Smooth muscle cell (in vitro differentiated cells): ENCODE results near the gene ARSI. TPM values are rescaled to one million over a fixed set of nuclear protein-coding genes. Genes with fewer than 3 reads are reported as not detected.

Source experiments
- DNase-seq: peaks from one replicate; lab custom pipeline; 2025; ENCODE audit not compliant: unreplicated experiment; lab: John Stamatoyannopoulos, UW
- H2AFZ ChIP-seq: fragments of 200-600 bp; sonication (generic); 2 replicates; pipeline ENCODE4 v1.6.0; 2016; ENCODE audit warnings: antibody characterized with exemption, low read depth, mild to moderate bottlenecking
- H3F3A ChIP-seq: fragments of 200-600 bp; sonication (generic); 2 replicates; pipeline ENCODE4 v1.6.0; 2017; ENCODE audit warnings: antibody characterized with exemption, low read depth
- H3K27ac ChIP-seq: fragments of 200-600 bp; sonication (generic); 2 replicates; pipeline ENCODE4 v1.5.1; 2016; ENCODE audit warnings: low read depth, mild to moderate bottlenecking
- H3K27me3 ChIP-seq: fragments of 200-600 bp; sonication (generic); 2 replicates; pipeline ENCODE4 v1.6.1; 2016; ENCODE audit warnings: low read depth, mild to moderate bottlenecking
- H3K36me3 ChIP-seq: fragments of 200-600 bp; sonication (generic); 2 replicates; pipeline ENCODE4 v1.5.1; 2016; ENCODE audit warnings: low read depth
- H3K4me1 ChIP-seq: fragments of 200-600 bp; sonication (generic); 2 replicates; pipeline ENCODE4 v1.5.1; 2016; ENCODE audit warnings: low read depth
- H3K4me2 ChIP-seq: fragments of 200-600 bp; sonication (generic); 2 replicates; pipeline ENCODE4 v1.6.0; 2016; ENCODE audit warnings: mild to moderate bottlenecking
- H3K4me3 ChIP-seq: fragments of 200-600 bp; sonication (generic); 2 replicates; pipeline ENCODE4 v1.5.1; 2016; ENCODE audit warnings: mild to moderate bottlenecking
- H3K79me2 ChIP-seq: fragments of 200-600 bp; sonication (generic); 2 replicates; pipeline ENCODE4 v1.6.0; 2016; ENCODE audit warnings: low read depth, mild to moderate bottlenecking
- H3K9ac ChIP-seq: fragments of 200-600 bp; sonication (generic); 2 replicates; pipeline ENCODE4 v1.6.0; 2016; ENCODE audit warnings: low read depth
- H3K9me3 ChIP-seq: fragments of 200-600 bp; sonication (generic); replicated peaks from 2 replicates; pipeline ENCODE4 v1.5.1; 2016; ENCODE audit warnings: low read depth
- H4K20me1 ChIP-seq: fragments of 200-600 bp; sonication (generic); 2 replicates; pipeline ENCODE4 v1.6.0; 2016; ENCODE audit warnings: low read depth
- CTCF ChIP-seq: fragments of 200-600 bp; sonication (generic); IDR thresholded peaks from 2 replicates; pipeline ENCODE4 v1.5.1; 2017; ENCODE audit warnings: borderline replicate concordance, mild to moderate bottlenecking, antibody characterized with exemption; ENCODE audit not compliant: insufficient read depth, poor library complexity, severe bottlenecking
- WGBS: methylation state at CpG from one replicate; pipeline ENCODE4 v1.1.7; 2016; ENCODE audit warnings: low lambda C conversion rate; 5-methylcytosine and 5-hydroxymethylcytosine counted together
- polyA plus RNA-seq: library from polyadenylated mRNA; unstranded; fragments of >200 nt; fragmentation: Nextera tagmentation; extraction: Ambion mirVana; gene quantifications from 2 replicates; pipeline ENCODE4 v1.2.1, GENCODE V29; 2016
- total RNA-seq: library from RNA; depleted of rRNA; stranded (reverse); fragments of >200 nt; gene quantifications from 2 replicates; pipeline ENCODE4 v1.2.3, GENCODE V29; 2014

The ARSI gene
- total and polyA plus RNA-seq, 2 experiments from 2014 or later = 68.9 to 87.6 TPM

- WGBS = 89% methylated on average over 6 of the region's 6 CpGs
- Histone ChIP-seq H3K79me2 (no peaks in the 10 kb centered on the region), H3K9me3 (no peaks in the 10 kb centered on the region), H3K9ac (no peak overlapping the region), H3K27me3 (no peaks in the 10 kb centered on the region), H3K27ac (no peak overlapping the region), H4K20me1 (no peaks in the 10 kb centered on the region), H3K4me2 (no peak overlapping the region), H3K4me3 (no peak overlapping the region), H2AFZ (no peak overlapping the region), H3F3A (peaks cover 23% of the 10 kb centered on the region), H3K4me1 (peaks cover 33% of the 10 kb centered on the region), H3K36me3 (no peaks in the 10 kb centered on the region)
- no peak for DNase-seq
- no peak for TF ChIP-seq CTCF
Observed at GRCh38 chr5:150323092-150323491, 20.4 kb upstream of the ARSI start.

GRCh38 chr5:150322202-150322601 is 19.5 kb upstream of the ARSI start:
- H3K36me3 ChIP-seq = no peaks in the 10 kb centered on the region
- no peaks in the 10 kb centered on the region for H4K20me1 ChIP-seq
- H3K4me1 ChIP-seq = peaks cover 38% of the 10 kb centered on the region
- peak overlapping the region; percentile 8 for H3K4me2 ChIP-seq
- H3K9me3 ChIP-seq = no peaks in the 10 kb centered on the region
- TF ChIP-seq CTCF = no peak
- H2AFZ ChIP-seq = no peak overlapping the region
- no peak for DNase-seq
- no peak overlapping the region for H3K9ac ChIP-seq
- H3K79me2 ChIP-seq = no peaks in the 10 kb centered on the region
- peaks cover 31% of the 10 kb centered on the region for H3F3A ChIP-seq
- no peak overlapping the region for H3K4me3 ChIP-seq
- H3K27me3 ChIP-seq = no peaks in the 10 kb centered on the region
- peak overlapping the region; percentile 75 for H3K27ac ChIP-seq

- no peak overlapping the region for H3K9ac ChIP-seq
- no peaks in the 10 kb centered on the region for H3K36me3 ChIP-seq
- no peak overlapping the region for H3K4me3 ChIP-seq
- DNase-seq = no peak
- H3K4me1 ChIP-seq = peaks cover 34% of the 10 kb centered on the region
- no peaks in the 10 kb centered on the region for H3K79me2 ChIP-seq
- H3K9me3 ChIP-seq = no peaks in the 10 kb centered on the region
- no peaks in the 10 kb centered on the region for H4K20me1 ChIP-seq
- H3K27ac ChIP-seq = peak overlapping the region; percentile 75
- WGBS = 75% methylated on average over 1 of the region's 1 CpG
- TF ChIP-seq CTCF = no peak
- peaks cover 33% of the 10 kb centered on the region for H3F3A ChIP-seq
- H3K27me3 ChIP-seq = no peaks in the 10 kb centered on the region
- no peak overlapping the region for H3K4me2 ChIP-seq
- H2AFZ ChIP-seq = no peak overlapping the region
Observed at GRCh38 chr5:150321784-150322183, 19.1 kb upstream of the ARSI start.

GRCh38 chr5:150321211-150321610 is 18.5 kb upstream of the ARSI start:
- peaks cover 31% of the 10 kb centered on the region for H3K4me1 ChIP-seq
- H3K27ac ChIP-seq = peak overlapping the region; percentile 98
- H3K36me3 ChIP-seq = no peaks in the 10 kb centered on the region
- H2AFZ ChIP-seq = no peak overlapping the region
- no peak overlapping the region for H3K4me2 ChIP-seq
- H3F3A ChIP-seq = peaks cover 38% of the 10 kb centered on the region
- H3K4me3 ChIP-seq = no peak overlapping the region
- no peaks in the 10 kb centered on the region for H3K79me2 ChIP-seq
- DNase-seq = no peak
- H4K20me1 ChIP-seq = no peaks in the 10 kb centered on the region
- 77% methylated on average over 1 of the region's 1 CpG for WGBS
- no peaks in the 10 kb centered on the region for H3K27me3 ChIP-seq
- no peaks in the 10 kb centered on the region for H3K9me3 ChIP-seq
- no peak for TF ChIP-seq CTCF
- H3K9ac ChIP-seq = no peak overlapping the region
